HG03196 (cell line): Measurements from ENCODE around the gene MTG2.

ENCODE experiments used
- ATAC-seq: cut with Tn5 transposase; IDR thresholded peaks from one replicate; pipeline ENCODE4 v1.9.1; 2021; ENCODE audit not compliant: unreplicated experiment

The MTG2 gene

DNA sequence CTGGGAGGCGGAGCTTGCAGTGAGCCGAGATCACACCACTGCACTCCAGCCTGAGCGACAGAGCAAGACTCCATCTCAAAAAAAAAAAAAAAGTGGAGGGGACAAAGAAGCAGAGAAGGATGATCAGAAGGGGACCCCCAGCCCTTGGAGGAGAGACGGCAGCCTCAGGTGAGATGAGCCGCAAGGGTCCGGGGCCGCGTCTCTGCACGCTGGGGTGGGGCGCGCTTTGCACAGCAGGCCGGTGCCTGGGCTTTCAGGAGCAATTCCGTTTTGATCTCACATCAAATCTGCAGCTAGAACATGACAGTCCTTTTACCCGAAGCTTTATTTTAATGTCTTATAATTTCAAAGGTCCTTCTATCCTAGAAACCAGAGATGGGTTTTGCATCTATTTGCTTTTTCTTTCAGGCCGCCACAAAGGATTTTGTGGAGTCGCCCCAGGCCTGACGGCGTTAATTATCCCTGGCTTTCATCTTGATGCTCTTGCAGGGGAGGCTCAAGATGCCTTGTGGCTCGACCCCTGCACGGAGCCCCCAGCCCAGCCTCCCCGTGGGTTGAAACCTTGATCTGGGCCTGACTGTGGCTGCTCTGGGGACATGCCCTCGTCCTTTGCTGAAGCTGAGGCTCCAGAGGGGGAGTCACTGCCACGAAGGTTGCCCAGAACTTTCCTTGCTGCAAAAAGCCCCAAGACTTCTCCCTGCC, 20.0 kb downstream of the MTG2 start:
- ATAC-seq, result no peak

DNA sequence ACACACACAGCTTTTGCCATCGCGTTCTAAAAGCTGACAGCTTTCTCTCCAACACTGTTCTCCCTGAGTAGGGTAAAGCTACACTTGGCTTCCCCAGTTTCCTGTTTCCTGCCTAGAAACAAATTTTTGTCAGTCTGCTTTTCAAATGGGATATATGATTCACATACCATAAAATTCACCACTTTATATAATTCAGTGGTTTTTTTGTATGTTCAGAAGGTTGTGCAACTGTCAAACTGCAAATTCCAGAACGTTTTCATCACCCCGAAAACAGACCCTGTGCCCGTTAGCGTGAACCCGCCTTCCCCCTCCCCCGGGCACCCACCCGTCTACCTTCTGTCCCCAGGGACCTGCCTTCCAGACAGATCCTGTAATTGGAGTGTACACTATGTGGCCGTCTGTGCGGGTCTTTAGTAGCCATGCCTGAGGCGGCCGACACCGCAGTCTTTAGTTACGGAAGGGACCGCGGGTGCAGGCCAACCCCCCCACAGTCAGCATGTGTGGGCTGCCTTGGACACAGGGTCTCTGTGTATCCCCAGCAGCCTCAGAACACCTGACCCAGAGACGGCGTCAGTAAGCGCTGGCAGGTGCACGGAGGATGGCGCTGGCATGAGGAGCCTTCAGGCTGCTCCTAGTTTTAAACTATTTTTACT, 20.7 kb downstream of the MTG2 start:
- no peak for ATAC-seq

DNA sequence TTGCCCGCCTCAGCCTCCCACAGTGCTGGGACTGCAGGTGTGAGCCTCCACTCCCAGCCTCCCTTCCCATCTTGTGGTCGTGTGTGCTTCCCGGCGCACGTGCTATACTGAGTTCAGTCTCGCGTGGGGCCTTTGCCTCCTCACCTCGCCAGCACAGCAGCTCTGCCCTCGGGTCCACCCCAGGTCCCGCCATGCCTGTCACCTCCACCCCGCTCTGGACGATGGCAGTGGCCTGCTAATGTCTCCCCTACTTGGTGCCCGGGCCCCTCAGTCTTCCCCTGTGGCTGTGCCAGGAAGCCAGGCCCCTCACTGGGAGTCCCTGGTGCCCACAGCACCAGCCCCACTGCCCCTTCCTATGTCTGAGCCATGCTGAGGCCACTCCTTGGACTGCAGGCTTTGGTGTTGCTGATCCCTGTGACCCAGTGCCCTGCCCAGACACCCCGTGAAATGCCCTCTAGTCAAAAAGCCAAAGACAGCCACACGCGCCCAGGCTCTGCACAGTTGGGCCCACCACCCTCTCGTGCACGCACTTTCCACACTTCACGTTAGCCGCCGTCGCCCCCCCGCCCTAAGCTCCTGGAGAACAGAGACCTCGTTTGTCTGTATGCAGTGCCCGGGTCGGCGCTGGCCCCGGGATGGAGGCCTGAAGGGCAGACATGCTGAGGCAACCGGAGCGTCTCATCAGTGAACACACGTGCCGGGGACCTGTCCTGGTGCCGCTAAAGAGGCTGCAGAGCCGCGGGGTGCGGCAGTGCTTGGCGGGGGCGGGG, 23.0 kb downstream of the MTG2 start:
- ATAC-seq, result no peak

DNA sequence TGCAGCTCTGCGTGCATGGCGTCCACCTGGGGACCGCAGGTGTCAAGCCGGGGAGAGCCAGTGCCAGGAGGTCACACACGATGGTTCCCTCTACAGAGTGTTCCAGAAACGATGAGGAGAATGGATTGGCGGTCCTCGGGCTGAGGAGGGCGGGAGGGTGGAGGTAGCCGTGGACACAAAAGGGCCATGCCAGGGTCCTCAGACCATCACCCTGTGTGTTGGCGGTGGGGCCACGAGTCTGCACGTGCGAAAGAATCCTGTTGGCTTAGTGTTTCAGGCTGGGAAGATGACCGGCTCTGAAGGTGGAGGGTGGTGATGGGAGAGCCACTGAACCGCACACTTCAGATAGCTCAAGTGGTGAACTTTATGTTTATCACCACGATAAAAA, 23.6 kb downstream of the MTG2 start:
- no peak for ATAC-seq

DNA sequence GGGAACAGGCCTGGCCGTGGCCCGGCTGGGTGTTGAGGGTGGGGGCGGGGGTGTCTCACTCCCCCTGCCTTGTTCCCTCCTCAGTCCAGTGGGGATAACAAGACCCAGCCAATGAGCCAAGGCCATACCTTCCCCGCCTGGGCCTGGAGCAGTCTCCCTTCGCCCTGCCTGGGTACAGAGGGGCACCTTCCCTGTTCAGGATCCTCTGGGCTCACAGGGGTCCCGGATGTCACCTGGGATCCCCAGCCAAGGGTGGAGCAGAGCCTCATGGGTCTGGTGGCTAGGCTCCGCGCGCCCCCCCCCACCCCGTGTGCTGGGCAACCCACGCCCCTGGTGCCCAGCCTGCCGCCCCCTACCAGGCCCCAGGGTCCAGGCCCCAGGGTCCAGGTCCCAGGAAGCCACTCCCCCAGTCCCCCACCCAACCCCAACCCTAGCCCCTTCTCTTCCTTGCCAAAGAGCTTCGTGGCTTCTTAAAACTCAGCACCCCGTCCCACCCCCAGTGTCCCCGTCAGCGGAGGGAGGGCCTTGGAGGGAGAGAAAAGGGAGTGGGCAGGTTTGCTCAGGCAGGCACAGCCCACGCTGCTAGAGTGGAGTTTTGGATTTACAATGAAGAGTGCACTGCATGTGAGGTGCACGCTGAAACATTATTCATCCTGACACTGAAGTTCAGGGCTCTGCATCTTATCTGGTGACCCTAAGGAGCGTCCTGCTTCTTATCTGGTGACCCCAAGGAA, 25.4 kb downstream of the MTG2 start:
- no peak for ATAC-seq

DNA sequence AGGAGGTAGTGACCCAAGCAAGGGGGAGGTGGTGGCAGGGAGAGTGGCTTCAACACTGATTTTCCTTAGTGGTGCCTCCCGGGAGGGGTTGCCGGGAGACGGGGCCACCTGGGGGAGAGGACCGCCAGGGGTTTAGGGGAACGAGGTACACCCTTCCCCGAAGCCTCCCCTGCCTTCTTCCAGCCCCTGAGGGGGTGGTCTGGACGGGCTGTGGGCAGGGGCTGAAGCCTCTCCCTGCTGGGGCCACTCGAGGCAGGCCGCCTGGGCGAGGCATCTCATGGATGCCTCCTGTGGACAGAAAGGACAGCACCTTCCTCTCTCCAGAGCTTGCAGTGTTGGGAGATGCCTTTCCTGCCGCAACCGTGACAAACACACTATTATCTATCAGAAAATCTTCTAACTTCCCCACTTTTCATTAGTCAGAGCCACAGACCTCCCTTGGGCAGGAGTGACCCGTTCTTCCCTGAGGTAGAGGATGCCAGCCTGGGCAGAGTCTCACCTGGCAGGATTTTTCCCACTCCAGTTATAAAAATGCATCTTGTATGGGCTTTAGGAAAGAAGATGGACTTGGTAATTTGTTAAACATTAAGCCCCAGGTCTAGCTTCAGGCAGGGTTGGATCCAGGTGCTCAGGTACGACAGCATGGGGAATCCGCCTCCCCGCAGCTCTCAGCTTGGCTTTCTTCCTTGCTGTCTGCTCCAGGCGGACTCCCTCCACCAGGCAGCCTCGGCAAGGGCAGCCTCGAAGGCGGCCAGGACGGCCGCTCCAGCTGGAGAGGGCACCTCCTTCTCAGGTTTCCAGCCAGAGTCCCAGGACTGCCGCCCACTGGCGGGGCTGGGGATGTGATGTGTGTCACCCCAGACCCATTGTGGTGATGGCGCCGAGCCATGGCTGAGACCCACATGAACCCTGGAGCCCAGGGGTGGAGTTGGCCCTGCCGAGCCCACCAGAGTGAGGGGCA, 26.2 kb downstream of the MTG2 start:
- ATAC-seq, result no peak

DNA sequence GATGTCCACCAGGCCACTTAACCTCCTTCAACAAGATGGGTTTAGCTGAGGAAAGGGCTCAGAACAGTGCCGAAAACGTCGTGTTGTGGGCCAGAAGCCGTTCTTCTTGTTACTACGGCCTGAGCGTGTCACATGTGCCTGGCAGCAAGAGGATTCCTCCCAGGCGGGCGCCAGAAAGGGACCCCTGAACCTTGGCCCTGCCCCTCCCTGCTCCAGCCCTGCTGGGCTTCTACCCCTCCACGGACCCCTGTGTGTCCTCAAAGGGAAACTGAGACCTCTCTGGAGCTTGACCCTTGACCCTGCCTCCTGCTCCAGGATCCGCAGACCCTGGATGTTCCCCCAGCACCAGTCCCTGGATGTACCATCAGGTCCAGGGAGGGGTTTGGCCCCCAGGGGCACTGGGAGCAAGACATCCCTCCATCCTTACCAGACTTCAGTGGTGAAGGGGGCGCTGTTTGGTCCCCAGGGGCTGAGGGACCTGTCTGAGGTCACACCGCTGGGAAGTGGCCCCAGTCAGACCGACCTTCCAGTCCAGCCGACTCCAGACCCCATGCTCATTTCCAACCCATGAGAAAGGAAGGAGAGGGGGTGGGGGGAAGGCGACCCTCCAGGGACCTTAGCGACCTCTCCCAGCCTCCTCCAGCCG, 27.1 kb downstream of the MTG2 start:
- ATAC-seq, result no peak

DNA sequence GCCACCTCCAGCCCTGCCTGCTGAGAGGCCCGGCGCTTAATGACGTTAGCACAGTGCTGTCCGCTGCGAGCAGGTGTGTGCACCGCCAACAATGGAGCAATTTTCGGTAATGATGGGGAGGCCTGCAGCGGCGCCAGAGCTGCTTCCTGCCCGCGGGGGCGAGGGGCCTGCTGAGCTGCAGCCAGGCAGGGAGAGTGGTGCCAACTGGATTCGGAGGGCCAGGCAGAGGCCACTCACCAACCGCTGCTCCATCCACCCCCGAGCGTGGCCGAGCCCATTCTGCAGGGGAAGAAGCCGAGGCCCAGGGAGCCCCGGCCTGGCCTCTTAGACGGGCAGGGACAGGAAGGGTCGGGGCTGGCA, 27.6 kb downstream of the MTG2 start:
- no peak for ATAC-seq

DNA sequence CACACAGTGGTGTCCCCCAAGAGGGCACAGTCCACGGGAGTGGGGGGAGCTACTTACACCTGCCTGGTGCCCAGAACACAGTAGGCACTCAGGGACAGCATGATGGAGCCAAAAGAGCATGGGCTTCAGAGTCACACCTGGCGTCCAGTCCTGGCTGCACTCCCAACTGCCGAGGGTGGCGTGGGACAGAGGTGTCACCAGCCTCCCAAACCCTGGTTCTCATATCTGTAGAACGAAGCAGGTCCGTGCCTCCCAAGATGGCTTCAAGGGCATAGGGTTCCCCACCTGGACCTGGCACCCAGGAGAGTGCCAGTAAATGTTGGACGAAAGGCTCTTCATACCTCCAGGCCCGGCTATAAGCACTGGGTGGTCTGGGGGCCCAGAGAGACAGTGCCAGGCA, 28.4 kb downstream of the MTG2 start:
- no peak for ATAC-seq

DNA sequence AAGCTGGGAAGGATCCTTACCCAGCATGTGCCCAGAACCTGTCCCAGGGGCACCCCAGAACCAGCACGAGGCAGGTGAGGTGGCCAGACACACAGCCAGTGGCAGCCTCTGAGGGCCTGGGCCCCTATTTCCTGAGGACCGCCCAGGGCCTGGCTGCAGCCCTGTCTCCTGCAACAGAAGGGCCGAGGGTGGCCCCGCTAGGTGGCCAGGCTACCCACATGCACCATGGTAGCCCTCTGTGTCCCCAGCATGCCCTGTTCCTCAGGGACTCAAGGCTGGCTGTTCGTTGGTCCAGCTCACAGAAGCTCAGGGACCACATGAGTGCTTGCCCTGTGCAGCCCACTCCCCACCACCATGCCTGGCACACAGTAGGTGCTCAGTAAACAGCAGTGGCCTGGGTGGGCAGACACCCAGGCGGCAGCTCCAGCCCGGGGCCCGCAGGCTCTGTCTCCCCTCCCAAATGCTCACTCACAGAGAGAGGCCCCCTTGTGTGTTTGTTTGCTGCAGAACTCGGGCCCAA, 29.0 kb downstream of the MTG2 start:
- no peak for ATAC-seq

DNA sequence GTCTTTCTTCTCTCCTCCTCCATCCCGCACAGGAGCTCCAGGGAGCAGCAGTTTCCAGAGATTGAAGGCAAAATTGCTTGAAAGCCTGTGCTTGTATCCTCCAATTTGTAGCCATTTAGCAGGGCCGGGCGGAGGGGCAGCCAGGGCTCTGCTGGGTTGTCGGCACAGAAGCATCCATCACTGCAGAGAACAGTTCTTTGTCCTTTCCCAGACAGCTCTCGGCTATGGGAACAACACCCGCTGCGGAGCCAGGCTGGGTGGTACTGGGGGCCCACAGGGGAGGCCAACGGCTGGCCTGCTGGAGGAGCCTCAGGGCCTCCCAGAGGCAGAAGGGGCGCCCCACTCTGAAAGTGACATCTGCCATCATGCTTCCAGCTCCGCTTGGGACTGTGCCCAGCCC, 29.5 kb downstream of the MTG2 start:
- ATAC-seq, result no peak

DNA sequence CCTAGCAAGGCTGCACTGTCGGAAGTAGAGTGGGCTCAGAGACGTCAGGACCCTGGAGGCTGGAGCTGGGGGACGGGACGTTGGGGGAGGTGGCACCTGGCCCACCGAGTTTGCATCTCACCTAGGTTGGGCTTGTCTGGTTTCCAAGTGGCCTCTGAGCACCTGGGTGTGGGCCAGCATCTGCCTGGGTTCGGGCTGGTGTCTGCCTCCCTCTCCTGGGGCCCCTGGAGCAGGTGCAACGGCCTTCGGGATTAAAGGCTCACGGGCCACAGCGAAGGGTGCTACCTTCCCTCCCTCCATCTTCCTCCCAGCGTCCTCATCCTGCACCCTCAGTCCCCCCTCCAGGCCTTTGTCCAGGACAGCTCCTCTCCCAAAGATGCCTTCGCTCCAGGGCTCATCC, 31.2 kb downstream of the MTG2 start:
- ATAC-seq, result no peak

DNA sequence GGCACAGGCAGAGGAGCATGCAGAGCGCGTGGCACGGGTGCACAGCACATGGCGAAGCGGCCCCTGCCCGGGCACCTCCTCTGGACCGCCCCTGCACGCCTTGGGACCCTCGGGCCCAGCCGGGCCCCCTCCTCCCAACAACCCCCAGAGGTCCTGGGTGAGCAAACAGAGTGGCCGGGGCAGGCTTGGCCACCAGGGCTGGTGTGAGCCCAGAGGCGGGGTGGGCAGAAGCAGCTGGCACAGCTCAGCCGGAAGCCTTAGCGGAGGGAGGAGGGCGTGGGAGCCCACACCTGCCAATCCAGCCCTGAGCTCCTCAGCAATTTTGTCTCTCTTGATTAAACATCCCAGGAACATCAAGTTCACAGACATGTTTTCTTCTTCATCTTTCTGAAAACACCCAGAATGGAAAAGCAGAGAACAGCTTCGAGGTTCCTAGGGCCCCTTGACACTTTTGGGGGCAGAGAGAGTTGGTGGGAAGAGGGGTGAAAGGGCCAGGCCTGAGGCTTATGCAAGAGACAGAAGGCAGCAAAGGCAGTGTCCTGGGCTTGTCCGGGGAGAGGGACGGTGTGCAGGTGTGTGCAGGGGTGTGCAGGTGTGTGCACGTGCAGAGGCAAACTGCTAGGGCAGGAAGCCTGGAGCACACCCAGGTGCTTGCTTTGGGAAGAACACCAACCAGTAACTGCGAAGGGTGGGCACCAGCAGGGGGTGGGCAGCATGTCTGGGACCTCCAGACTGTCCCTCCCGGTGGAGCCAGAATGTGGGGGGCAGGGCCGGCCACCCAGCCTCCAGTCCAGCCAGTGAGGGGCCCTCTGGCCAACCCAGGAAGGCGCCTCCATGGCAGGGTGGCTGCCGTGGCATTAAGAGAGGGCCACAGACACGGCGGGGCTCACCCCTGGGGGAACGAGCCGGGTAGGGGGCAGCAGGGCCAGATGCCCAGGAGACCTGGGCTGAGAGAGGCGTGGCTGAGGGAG, 32.5 kb downstream of the MTG2 start:
- ATAC-seq, result no peak

DNA sequence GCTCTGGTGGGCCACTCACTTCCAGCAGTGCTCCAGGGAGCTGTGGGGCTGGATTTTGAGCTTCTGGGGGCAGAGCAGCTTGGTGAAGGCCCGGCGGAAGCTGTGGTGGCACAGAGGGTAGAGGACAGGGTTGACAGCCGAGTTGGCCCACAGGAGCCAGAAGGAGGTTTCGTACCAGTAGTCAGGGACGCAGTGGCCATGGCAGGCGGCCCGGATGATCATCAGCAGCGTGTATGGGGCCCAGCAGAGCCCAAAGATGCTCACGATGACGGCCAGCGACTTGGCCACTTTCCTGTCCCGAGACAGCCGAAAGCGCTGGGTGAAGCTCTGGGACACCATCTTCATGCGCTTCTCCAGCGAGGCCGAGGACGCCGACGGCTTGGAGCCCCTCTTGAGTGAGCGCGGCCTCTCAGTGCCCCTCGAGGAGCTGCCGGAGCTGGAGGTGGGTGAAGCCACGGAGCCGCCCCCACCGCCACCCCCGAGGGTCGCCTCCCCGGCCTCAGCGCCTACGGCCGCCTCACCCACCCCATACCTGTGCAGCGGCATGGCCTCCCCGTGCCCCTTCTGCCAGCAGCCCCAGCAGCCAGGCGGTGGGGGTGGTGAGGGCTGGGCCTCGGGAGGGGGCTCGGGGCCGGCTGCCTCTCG, 33.3 kb downstream of the MTG2 start:
- ATAC-seq, result no peak

DNA sequence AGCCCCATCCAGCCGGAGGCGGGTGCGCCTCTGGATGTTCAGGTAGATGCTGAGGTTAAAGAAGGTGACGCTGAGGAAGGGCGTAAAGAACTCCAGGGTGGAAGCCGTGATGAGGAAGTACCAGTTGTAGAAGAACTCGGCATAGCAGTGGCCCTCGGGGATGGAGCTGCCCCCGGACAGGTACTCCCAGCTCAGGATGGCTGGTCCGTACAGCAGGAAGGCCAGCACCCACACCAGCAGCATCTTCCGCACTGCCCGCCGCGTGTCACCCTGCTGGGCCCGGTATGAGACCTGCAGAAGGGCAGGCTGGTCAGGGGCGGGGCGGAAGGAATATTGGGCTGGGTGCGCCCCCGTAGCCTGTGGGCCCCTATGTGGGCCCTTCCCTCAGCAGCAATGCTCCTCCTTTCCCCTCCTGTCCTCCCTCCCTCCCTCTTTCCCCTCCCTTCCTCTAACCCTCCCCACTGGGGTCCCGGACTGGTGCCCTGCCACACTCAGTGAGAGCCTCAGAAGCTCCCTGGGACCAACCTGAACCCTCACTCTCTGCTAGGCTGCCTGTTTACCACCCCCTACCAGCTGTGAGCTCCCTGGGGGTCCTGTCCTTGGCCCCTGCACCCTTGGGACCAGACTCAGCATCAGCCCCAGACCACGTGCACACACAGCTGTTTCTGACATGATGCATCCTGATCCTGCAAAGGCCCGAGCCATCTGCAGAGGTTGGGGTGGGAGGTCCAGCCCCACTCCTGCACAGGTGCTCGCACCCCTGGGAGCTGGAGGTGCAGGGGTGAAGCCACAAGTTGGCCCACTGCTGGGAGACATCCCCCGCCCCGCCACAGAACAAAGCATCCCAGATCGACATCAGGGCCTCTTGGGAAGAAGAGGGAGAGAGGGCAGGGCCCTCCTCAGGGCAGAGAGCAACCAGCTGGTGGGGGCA, 34.1 kb downstream of the MTG2 start:
- ATAC-seq, result no peak

DNA sequence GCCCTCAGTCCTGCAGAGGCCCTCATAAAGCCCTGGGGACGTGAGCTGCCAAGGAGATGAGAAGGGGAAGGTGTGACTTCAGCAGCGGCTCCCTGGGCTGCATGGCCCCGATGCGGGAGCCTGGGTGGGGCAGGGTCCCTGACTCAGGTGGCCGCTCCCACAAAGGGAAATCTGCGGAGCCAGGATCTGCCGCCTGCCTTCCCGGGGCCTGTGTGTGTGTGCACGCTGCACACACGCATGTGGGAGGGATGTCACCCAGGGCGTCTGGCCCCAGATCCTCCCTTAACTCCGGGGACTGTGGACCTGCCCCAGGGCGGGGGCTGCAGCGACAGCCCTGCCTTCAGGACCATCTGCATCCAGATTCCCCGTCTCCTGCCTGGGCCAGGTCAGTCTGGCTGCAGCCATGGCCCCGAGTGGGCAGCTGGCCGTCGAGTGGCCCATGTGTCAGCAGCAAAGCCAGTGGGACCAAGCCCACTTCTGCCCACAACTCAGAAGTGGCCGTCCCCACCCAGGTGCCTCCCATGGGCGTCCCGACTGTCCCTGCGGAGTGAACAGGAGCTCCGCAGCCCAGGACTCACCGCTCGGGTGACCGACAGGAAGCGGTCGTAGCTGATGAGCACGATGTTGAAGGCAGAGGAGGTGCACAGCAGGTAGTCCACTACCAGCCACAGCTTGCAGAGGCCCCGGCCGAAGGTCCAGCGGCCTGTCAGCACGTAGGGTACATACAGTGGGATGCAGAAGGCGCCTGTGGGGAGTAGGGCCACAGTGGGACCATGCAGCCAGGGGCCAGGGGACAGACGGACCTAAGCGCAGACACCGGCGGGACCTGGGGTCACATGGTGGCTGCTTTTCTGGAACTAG, 35.3 kb downstream of the MTG2 start:
- ATAC-seq, result no peak
